GM12872 (cell line): Measurements from ENCODE around the gene ADAMTS14.

Source experiments
- CTCF ChIP-seq: IDR thresholded peaks from 3 replicates; pipeline ENCODE4 v1.5.1; 2011; ENCODE audit warnings: low read depth, mild to moderate bottlenecking, low read length, moderate library complexity; ENCODE audit not compliant: insufficient read depth

ADAMTS14 gene

DNA sequence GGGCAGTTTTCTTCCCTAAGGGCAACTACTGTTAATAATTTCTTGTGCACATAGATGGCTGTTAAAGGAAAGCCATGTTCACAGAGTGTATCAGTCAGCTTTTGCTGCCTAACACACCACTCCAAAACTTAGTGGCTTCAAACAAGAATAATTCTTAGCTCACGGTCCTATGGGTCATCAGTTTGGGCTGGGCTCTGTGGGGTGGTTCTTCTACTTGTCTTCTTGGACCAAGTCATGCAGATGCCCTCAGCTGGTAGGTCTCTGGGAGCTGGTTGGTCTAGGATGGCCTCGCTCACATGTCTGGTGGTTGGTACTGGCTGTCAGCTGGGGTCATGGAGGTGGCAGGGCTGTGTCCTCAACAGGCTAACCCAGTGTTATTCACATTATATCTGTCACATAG, 73.2 kb downstream of the ADAMTS14 start:
- TF ChIP-seq CTCF: no peak

GRCh38 chr10:70747192-70747965, 75.1 kb downstream of the ADAMTS14 start:
- no peak for TF ChIP-seq CTCF

GRCh38 chr10:70748305-70748704, 76.0 kb downstream of the ADAMTS14 start:
- no peak for TF ChIP-seq CTCF

- no peak for TF ChIP-seq CTCF
These were observed 76.7 kb downstream of the ADAMTS14 start for GRCh38 chr10:70748801-70749573.

GRCh38 chr10:70749756-70750155, 77.5 kb downstream of the ADAMTS14 start:
- no peak for TF ChIP-seq CTCF

DNA sequence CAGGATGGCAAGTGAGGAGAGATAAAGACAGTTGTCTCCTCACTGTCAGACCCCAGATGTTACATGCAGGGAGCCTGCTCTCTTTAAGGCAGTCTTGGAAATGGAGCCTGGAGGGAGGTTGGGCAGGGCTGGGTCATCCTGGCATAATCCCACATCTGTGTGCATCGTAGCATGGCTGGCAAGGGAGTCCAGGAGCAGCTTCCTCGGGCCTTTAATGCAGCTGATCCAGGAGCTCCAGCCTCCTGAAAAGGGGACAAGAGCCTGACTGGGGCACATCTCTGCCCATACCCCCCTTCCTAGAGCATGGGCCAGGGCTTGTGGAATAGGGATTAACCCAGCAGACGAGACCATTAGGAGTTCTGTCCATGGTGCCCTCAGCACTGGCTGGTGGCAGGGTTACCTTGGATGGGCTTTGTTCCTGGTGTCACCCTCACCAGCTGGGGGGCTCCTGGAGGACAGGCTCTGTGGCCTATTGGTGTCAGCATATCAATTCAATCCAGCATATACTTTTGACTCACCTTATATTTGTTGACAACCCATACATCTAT, 77.9 kb downstream of the ADAMTS14 start:
- TF ChIP-seq CTCF: no peak

DNA sequence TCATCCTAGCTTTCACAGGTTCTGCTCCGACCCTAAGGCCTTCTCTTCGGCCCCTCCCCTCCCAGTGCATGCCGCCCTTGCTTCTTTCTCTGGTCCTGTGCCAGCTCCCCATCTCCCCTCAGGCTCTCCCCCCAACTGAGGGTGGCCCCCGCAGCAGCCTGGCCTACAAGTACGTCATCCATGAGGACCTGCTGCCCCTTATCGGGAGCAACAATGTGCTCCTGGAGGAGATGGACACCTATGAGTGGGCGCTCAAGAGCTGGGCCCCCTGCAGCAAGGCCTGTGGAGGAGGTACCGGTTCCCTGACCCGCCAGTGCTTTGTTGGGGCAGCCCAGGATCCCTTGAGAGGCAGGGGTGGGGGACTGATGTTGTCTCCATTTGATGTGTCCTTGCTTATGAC, 79.0 kb downstream of the ADAMTS14 start:
- no peak for TF ChIP-seq CTCF
